SK-N-SH (cell line): ENCODE measurements around the gene FGD3.

Experiments used
- CHD2 ChIP-seq: fragments of 150-350 bp; IDR thresholded peaks from 2 replicates; pipeline ENCODE4 v1.6.1; 2018; ENCODE audit warnings: low read length; ENCODE audit not compliant: partially characterized antibody
- CTCF ChIP-seq: fragments of 200-600 bp; sonication (generic); IDR thresholded peaks from 2 replicates; pipeline ENCODE4 v1.6.1; 2017; ENCODE audit warnings: antibody characterized with exemption, mild to moderate bottlenecking, moderate library complexity
- MXI1 ChIP-seq: IDR thresholded peaks from 2 replicates; pipeline ENCODE4 v1.6.1; 2012; ENCODE audit warnings: mild to moderate bottlenecking, low read depth, low read length, improper control_type of control experiment
- NFIC ChIP-seq: IDR thresholded peaks from 2 replicates; pipeline ENCODE4 v1.4.0; 2012; ENCODE audit warnings: borderline replicate concordance
- RAD21 ChIP-seq: IDR thresholded peaks from 2 replicates; pipeline ENCODE4 v1.6.1; 2012; ENCODE audit warnings: mild to moderate bottlenecking, low read length
- RCOR1 ChIP-seq: fragments of 150-350 bp; IDR thresholded peaks from 2 replicates; pipeline ENCODE4 v1.6.1; 2017; ENCODE audit warnings: antibody characterized with exemption, low read length
- REST ChIP-seq: IDR thresholded peaks from 2 replicates; pipeline ENCODE4 v1.6.1; 2012; ENCODE audit warnings: mild to moderate bottlenecking, low read depth, low read length, moderate library complexity
- TAF1 ChIP-seq: IDR thresholded peaks from 2 replicates; pipeline ENCODE4 v1.6.1; 2012; ENCODE audit warnings: low read depth, mild to moderate bottlenecking, low read length, moderate library complexity, borderline replicate concordance
- USF2 ChIP-seq: fragments of 150-350 bp; IDR thresholded peaks from 2 replicates; pipeline ENCODE4 v1.6.1; 2017; ENCODE audit warnings: antibody characterized with exemption, low read length, low read depth, borderline replicate concordance

- TF ChIP-seq RAD21: no peak
- no peak for TF ChIP-seq CTCF
- no peak for TF ChIP-seq TAF1
- TF ChIP-seq MXI1: no peak
- no peak for TF ChIP-seq USF2
- no peak for TF ChIP-seq CHD2
- TF ChIP-seq REST: no peak
- no peak for TF ChIP-seq RCOR1
- TF ChIP-seq NFIC: no peak
These were observed 23.8 kb downstream of the FGD3 start for GRCh38 chr9:92971121-92971520.
